Measurements from ENCODE around the gene PNO1.
"Not testable (repeated sequence)": the region's sequence is repeated elsewhere in the genome, so short reads cannot be mapped to it uniquely, and the experiment has no call there.

PNO1 gene

DNA sequence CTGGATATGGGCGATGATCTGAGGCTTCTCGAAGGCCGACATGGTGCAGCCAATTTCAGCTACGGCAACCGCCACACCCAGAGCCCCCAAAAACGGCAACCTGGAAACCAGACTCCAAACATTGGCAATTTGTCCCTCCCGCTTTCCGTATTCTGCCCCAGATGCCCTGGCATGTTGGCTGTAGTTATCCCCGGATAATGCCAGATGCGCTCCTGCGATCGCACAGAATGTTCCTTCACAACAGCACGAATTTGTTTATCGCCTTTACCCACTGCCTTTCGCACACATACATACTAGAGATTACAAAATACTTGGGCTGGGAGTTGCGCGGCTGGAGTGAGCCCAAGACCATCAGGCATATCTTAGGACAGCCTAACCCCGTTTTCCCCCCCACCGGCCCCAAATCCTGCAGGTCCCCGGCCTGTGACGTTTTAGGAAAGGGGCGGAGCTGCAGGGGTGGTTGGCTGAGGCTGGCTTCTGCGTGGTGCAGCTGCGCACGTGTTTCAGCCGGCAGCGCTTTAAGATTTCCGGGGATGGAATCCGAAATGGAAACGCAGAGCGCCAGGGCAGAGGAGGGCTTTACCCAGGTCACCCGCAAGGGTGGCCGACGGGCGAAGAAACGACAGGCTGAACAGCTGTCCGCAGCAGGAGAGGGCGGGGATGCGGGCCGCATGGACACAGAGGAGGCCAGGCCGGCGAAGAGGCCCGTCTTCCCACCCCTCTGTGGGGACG is at the start of gene PNO1:
Gene PNO1 (plus strand): TSS at position 487 of the 732 bp plus-strand sequence. CDS start 47 bp downstream, at position 534.
- DNase-seq: peak; percentile 97

DNA sequence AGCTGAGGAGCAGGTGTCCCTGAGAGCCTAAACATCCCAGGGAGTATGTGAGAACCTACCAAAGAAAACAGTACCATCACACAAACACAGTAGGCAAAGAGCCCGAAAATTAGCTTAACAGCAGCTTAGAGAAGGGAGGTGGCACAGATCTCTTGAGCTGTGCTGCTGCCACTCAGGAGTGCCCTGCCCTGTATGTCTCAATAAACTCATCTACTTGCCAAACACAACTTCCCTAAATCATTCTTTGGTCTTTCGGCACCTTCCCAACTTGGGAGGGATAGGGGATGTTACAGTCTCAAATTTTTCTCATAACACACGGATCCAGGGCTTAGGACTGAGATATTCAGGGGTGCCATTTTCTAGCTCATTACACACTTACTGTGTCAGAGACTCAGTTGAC is 49.6 kb upstream of the PNO1 start:
- DNase-seq: no peak

- no peak for DNase-seq
Observed at GRCh38 chr2:68110102-68110501, 47.6 kb upstream of the PNO1 start.

DNA sequence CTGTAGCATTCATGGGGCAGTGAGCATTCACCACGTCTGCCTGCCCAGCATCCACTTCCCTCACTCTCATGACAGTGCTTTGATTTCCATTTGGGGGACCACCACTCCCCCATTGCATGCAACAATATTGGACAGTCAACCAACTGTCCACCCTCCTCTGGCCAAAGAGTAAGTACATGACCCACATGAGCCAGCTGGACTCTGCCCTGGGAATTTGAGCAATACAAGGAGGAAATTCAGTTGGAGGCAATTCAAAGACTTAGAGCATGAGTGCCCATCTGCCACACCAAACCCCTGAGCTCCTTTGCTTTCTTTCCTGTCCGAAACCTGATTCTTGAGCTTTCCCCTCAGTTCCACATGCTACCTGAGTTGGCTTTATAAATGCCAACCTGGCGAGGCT is 41.7 kb upstream of the PNO1 start:
- DNase-seq: no peak

DNA sequence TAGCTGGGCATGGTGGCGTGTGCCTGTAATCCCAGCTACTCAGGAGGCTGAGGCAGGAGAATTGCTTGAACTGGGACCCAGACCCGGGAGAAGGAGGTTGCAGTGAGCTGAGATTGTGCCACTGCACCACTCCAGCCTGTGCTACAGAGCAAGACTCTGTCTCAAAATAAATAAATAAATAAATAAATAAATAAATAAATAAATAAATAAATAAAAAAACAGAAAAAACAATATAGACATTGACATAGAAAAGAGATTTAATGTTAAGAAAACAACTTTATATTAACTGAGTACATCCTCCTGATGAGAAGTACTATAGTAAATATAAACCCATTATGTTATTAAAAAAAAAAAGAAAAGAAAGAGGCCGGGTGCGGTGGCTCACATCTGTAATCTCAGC is 39.8 kb upstream of the PNO1 start:
- DNase-seq: not testable (repeated sequence)

DNA sequence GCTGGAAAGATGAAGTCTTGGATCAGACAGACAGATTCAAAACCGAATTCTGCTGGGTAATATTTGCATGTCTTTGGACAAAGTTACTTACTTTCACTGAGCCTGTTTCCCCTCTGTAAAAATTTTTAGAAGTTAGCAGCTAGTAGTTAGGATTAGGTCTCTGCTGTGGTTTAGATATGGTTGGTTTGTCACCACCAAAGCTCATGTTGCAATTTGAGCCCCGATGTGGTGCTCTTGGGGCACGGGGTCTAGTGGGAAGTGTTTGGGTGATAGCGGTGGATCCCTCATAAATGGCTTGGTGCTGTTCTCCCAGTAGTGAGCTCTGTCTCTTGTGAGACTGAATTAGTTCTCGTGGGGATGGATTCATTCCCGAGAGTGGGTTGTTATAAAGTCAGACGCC is 38.9 kb upstream of the PNO1 start:
- DNase-seq: no peak

- DNase-seq: no peak
Observed at GRCh38 chr2:68119504-68119903, 38.2 kb upstream of the PNO1 start.

DNA sequence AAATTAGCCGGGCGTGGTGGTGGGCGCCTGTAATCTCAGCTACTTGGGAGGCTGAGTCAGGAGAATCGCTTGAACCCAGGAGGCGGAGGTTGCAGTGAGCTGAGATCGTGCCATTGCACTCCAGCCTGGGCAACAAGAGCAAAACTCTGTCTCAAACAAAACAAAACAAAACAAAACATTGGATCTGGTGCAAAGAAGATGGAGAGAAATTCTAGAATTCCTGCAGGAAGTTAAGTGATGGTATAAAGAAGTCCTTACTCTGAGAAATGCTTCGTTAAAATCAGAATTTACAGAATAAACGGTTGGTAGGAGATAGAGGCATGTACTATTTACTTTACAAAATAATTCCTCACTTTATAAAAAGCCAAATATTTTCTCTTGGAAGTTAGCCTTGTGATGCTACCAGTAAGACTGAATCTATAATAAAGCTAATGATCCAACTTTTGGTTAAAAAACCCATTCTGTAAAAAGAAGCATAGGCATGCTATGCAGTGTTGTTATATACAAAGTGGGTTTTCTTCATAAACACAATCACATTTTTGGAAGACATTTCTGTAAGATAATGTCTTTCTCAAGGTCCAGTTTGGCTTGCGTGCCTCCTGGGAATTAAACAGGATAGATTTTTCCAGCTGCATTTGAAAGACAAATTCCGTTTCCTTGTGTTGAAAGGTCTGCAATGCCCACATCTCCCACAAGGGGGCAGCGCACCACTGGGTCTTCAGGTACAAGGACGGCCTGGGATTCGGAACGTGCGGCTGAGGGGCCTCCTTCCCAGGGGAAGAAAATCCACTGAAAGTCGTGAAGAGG is 35.6 kb upstream of the PNO1 start:
- peak; percentile 77 for DNase-seq

DNA sequence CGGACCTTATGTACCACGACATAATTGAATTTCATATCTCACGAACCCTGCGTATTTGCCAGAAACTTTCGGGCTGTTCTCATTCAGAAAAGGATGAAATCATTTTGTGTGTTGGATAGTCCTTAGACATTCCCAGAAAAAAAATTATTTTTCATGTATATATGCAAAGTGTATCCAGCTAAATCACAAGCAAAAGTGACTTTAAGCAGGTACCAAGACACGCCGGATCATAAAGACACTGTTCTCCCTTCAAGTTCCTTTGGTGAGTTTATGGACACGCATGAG is 35.1 kb upstream of the PNO1 start:
- DNase-seq: no peak

DNA sequence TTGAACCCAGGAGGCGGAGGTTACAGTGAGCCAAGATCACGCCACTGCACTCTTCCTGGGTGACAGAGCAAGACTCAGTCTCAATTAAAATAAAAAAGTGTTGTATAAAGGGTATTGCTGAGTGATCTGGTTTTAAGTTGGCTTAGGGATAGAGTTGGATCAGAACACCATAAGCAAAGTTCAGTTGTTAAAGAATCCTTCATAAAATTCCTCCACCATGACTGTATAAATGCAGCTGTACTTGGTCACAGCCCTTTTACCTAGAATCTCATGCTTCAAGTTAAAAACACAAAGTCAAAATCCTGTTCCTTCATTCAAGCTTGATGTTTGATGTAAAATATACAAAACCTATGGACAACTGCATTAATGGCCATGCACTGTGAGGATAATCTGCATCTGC is 33.4 kb upstream of the PNO1 start:
- DNase-seq: no peak

DNA sequence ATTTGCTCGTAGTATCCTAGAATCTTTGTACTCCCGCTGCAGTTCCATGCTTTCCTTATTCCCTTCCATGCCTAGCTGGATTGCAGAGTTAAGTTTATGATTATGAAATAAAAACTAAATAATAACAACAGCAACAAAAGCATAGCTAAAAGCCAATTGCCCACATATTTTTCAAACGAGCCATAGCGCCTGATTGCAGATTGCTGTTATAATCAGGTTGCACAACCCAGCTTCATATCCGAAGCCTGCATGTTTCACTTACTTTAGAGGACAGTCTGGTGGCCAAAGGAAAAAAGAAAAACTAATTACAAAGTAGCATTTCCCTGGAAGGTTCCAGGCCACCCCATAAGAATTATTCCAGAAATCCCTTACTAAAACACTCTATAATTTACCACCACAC is 31.9 kb upstream of the PNO1 start:
- no peak for DNase-seq

DNA sequence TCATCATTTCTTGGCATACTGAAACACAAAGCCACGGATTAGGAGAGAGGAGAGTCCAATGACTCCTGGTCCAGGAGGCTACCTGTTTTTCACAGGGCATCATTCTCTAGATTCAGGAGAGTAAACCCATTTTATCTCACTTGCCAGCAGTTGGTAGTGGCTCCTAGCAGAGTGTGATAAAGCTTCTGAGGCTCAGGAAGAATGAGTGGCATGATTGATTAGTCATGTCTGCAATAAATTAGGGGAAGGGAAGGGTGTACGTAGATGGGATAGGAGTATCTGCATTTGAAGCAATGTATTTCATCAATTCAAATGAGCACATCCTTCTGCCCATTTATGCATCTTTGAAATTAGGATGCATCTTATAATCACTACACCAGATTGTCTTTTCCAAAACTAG is 31.1 kb upstream of the PNO1 start:
- no peak for DNase-seq

DNA sequence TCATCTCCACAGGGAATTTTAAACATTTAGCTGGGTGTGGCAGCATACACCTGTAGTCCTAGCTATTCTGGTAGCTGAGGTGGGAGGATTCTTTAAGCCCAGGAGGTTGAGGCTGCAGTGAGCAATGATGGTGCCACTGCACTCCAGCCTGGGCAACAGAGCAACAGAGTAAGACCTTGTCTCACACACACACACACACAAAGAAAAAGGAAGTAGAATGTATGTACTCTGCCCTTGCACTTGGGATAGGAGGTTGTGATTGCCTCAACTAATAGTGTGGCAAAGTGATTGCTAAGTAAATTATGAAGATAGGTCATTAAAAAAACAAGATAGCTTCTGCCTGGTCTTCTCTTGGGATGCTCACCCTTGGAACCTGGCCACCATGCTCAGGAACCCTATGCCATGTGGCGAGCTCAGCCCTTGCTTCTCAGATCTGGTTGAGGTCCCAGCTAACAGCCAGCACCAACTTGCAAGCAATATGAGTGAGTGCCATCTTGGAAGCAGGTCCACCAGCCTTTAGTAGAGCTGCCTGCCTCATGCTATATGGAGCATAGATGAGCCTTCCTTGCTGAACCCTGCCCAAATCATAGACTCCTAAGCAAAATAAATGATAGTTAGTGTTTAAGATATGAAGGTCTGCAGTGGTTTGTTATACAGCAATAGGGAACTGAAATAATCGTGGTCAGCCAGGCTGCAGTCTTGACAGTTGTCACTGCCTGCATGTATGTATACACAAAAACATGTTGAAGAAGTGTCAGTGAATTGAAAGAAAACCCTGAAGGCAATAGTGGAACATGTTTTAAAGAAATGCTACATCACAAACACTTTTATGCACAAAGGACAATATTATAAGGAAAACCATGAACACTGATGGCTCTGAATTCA is 30.1 kb upstream of the PNO1 start:
- no peak for DNase-seq

- DNase-seq: no peak
Observed at GRCh38 chr2:68134120-68134519, 23.6 kb upstream of the PNO1 start.

- no peak for DNase-seq
Observed at GRCh38 chr2:68134554-68134953, 23.1 kb upstream of the PNO1 start.

DNA sequence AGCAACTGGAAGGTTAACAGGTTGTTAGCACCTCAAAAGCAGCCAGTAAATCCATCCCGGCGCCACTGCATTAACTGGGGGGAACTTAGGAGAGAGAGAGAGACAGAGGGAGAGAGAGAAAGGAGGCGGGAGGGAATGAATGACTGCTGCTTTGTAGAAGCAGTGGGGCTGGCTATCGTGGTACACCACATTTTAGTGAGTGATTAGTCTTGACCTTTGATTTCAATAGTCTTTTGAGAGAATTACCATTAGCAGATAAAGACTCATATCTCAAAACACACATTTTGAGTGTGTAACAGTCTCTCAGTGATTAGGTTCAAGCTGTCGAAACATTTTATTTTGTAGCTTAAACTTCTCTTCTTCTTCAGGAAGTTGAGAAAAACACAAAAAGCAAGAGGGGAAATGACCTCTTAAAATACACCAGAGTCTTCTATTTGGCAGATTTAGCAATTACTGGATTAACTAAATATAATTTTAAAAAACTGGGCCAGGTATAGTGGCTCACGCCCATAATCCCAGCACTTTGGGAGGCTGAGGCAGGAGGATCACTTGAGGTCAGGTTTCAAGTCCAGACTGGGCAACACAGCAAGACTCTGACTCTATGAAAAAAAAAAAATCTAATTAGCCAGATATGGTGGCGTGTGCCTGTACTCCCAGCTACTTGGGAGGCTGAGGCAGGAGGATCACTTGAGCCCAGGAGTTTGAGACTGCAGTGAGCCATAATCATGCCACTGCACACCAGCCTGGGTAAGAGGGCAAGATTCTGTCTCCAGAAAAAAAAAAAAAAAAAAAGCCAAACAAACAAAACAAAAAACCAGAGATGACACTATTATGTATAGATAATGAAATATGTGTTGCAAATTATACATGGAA is 22.0 kb upstream of the PNO1 start:
- no peak for DNase-seq

DNA sequence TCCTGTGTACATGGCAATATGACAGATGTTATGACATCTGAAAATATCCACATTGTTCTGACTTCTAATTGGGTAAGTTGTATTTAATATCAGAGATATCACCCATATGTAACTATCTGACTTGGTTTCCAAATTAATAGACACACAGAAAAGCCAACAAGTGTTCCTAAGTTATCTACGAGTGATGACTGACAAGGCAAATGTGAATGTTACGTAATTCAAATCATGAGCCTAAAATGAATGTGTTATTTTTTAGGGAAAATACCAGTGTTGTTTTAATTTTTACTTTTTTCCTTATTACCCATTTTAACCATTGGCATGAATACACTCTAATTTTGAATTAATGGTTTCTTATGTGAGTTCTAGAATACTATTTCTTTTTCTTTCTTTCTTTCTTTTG is 15.8 kb upstream of the PNO1 start:
- no peak for DNase-seq

- DNase-seq: no peak
Observed at GRCh38 chr2:68151037-68151436, 6.7 kb upstream of the PNO1 start.

- DNase-seq: no peak
Observed at GRCh38 chr2:68152681-68153347, 4.9 kb upstream of the PNO1 start.

DNA sequence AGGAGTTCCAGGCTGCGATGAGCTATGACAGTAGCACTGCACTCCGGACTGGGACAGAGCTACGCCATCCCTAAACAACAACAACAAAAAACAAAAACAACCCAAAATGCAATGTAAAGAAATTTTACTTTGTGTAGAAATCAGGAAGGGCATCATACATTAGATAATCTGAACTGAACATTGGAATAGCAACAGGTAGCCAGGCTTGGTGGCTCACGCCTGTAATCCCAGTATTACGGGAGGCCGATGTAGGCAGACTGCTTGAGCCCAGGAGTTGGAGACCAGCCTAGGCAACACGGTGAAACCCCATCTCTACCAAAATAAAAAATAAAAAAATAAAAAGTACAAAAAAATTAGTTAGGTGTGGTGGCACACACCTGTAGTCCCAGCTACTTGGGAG is 2.1 kb upstream of the PNO1 start:
- DNase-seq: no peak

DNA sequence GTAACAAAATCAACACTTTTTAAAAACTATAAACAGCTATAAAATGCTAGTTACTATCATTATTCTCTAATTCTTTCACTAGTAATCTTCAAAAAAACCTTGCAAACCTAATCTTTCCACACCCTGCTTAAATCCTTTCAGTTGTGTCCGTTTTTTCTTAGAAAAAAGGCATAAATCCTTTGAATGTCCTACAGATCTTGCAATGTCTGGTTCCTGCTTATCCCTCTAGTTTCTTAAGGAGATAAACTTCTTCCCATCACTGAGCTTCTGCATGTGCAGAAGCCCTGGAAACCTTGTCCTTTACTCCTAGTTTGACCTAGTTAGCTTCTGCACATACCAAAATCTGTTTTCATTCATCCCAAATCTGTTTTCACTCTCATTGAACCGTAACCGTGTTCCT is 1.3 kb upstream of the PNO1 start:
- no peak for DNase-seq

GRCh38 chr2:68157002-68157401 is 686 bp upstream of the PNO1 start:
- no peak for DNase-seq
